8988T (cell line): ENCODE measurements around the gene PRIMPOL.
A peak's percentile ranks its signal among the peaks of the same experiment; 100 is the strongest.

Experiments used
- DNase-seq: peaks from one replicate; pipeline ENCODE4 v3.0.0; 2011

PRIMPOL gene

DNA sequence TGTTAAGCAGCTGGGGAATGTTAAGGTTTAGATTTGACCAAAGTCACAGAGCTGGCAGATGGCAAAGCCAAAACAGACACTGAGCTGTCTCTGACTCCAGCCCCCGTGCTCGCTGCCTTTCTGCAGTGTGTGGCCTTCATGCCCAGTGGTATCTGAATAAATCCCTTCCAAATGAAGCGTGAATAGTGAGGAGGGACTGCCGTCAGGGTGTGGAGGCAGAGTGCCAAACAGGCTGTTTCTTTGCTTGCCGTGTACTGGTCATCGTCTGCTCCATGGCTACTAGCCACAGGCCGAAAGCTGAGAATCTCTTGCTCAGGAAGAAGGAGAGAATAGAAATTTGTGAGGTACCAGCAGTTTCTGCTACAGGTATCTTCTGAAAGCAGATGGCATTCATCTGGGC, 19.7 kb downstream of the PRIMPOL start:
- no peak for DNase-seq

DNA sequence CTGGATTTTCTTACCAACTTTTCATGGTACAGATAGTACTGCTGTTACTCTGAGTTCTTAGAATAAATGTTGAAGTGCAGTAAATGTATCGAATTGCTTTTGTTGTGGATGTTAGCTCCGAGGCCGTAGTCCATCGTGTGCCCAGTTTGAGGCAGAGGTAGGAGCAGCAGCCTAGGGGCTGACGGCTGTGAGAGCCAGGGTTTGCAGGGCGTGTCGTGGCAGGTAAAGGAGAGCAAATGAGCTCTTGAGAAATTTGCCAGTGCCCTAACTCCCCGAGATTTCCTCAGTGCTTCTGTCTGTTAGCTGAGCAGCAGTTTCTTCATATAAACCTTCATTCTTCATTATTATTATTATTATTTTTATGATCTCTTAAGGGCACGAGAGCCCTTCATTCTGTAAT, 21.6 kb downstream of the PRIMPOL start:
- DNase-seq = no peak

DNA sequence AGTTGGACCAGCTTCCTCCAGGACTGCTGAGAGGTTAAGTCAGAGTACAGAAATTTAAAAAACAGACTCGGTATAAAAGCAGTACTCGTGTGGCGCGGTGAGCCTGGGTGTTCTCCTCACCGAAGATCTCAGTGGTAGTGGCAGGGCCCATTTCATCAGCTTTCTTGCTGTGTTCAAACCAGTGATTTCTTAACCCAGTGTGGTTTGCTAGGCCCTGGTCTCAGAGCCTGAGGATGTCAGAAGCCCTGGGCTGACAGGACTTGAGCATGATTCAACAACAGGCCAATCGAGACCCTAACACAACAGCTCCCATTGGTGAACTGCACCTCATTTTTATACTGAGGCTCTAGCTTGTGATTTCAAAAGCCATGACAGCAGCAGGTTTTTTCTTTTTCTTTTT, 23.2 kb downstream of the PRIMPOL start:
- DNase-seq = no peak

DNA sequence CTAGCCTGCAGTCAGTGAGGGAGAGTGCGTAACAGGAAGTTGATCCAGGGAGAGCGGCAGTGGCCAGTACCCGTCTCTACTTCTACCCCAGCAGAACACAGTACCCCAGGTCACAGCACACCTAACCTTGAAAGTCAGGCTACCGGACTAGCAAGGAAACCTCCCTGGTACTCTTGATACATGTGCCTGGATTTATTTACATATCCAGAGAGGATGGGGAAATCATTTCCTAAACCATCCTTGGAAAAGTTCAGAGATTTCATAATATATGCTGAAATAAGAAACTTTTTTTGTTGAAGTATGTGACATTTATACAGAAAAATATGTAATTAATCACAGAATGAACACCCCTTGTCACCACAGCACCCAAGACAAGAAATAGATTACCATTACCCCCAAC, 24.5 kb downstream of the PRIMPOL start:
- DNase-seq = no peak

DNA sequence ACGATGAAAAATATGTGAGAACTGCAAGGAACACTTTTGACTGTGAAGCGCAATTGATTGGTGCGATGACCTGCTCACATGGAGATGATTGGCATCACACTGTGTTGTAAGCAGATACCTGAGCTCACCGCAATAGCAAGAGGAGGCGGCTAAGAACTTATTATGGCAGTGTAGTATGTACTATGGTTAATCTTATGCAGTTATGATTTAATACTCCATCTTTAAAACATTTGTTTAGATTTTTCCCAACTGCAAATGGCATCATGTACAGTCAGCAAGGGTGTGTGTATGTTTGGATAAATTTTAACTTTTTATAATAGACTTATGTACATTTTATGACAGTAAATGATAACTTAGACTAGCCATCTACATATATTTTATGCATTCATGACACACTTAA, 25.5 kb downstream of the PRIMPOL start:
- no peak for DNase-seq

DNA sequence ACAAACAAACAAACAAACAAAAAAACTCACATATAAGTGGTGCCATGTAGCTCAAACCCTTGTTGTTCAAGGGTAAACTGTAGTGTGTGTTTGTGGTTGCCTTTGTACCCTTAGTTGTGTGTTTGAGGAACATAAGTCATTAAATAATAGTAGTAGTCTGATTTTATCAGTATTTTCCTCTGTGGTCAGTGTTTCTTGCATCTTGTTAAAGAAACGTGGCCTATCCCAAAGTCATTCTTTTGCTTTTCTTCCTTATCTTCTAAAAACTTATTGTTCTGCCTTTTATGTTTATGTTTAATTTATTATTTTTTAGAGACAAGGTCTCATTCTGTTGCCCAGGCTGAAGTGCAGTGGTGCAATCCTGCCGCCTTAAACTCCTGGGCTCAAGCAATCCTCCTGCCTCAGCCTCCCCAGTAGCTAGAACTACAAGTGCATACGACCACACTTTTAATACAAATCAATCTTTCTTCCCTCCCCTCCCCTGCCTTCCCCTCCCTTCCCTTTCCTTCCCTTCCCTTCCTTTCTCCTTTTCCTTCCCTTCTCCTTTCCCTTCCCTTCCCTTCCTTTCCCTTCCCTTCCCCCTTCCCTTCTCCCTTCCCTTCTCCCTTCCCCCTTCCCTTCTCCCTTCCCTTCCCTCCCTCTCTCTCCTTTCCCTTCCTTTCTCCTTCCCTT, 26.4 kb downstream of the PRIMPOL start:
- no peak for DNase-seq

DNA sequence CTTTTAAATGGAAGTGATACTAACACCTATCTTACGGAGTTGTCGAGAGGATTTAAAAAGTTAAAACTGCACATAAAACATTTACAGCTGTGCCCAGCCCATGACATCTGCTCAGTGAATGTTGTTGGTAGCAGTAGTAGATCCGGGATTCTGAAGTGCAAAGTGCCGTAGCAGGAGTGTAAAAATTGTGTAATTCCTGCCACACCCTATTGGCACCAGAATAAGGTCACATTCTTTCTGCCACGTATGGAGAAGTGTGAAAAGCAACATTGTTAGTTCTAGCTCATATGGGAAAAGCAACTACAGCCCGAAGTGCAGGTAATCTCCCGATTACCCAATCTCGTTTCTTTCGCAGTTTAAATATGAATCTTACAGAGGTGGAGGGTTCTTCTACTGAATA, 31.2 kb downstream of the PRIMPOL start:
- no peak for DNase-seq

DNA sequence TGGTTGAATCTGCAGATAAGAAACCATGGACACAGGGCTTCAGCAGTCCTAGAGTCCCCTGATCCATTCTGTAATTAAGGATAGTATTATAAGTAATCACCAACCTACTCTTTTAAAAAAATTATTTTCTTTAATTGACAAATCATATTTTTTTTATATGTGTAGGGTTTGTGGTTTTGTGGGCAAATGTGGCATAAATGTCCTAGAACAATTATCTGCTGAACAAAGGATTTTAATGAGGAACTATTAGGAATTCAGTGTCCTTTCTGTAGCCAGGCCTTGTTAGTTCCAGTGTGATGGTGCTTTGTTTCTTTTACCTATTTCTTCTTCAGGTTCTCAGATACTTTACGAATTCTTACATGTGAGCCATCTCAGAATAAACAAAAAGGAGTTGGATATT, 32.4 kb downstream of the PRIMPOL start:
- DNase-seq = no peak

DNA sequence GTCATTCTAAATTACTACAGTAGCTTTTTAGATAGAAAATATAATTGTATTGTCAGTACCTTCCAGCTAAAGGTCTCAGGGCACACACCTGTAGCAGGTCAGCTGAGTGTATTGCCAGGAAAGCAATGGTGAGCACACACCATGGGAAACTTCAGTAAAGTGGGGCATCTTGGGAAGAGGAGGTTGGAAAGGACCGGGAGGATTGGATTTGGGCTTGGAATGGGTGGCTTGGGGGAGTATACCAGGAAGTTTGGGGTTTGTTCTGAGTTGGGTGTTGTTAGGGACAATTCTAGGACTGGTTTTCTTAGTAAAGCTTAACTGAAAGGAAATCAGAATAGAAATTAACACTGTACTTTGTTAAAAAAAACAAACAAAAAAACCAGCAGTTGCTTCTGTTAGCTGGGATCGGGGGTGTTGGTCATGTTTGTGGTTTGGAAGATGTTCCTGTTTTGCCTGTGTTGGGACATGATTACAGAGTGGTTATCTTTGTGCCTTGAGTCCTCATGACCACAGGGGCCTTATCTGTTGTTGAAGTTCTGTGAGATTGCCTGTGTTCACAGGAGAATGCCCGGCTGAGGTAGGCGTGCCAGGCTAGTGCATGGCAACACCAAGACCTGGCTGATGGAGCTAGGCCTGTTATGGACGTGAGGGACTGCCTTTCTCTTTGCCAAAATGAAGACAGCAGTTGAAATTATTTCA, 35.1 kb downstream of the PRIMPOL start:
- DNase-seq = no peak

DNA sequence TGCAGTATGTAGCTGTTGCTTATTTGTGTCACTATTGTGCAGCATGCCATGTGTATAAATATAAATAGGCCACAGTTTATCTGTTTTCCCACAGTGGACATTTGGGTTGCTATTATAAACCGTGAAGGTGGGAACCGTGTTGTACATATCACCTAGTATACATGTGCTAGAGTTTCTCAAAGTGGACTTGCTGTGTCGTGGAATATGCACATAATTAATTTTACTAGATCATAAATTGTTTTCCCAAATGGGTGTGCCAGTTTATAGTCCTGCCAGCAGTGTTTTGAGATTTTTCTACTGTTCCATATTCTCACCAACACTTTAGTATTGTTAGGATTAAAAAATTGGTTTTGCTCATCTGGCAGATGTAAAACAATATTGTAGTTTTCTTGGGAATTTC, 38.5 kb downstream of the PRIMPOL start:
- no peak for DNase-seq

DNA sequence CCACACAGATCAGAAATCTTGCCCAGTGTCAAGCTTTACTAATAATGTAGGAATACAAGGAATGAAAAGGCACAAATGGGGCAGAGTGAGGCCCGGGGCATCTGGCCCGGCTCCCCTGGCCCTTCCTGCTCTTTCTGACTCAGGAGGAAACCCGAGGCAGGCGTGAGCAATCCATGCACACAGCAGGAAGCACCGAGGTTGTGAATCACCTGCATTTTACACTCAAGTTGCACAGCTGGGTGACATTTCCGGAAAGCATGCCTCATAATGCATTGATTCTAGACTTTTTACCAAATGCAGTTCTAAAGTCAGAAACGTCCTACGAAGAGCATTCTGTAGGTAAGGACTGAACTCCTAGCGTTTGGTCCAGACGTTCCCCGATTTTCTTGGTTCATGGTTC, 38.9 kb downstream of the PRIMPOL start:
- DNase-seq = peak; percentile 44

DNA sequence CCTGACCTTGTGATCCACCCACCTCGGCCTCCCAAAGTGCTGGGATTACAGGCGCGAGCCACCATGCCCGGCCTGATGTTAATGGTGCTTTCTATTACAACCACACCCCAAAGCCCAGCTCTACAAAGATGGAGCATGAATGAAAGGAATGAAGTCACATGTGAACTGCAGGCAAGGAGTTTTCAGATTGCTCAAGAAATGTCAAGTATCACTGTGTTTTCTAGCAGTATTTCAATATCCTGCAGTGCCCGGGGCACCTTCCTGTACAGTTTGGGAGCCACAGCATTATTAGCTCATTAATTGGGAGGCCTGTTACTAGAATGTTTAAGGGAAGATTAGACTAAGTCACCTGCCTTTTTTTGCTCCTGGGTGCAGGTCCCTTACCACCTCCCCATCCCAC, 40.1 kb downstream of the PRIMPOL start:
- no peak for DNase-seq

DNA sequence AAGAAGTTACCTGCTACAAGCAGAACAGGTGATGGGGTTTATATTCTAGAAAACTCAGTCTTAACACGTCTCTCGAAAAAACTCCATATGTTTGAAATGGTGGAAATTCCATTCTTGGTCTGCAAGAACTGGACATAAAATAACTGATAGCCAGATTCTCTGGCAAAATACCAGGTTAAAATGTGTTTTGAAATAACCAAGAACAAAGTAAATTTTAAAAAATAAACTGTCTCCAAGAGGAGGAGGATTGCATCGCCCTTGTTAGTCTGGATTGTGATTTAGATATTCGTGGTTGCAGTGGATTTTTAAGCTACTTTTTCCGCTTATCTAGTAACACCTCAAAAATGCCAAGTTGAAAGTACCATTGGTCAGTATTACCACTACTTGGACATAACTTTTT, 43.5 kb downstream of the PRIMPOL start:
- no peak for DNase-seq

DNA sequence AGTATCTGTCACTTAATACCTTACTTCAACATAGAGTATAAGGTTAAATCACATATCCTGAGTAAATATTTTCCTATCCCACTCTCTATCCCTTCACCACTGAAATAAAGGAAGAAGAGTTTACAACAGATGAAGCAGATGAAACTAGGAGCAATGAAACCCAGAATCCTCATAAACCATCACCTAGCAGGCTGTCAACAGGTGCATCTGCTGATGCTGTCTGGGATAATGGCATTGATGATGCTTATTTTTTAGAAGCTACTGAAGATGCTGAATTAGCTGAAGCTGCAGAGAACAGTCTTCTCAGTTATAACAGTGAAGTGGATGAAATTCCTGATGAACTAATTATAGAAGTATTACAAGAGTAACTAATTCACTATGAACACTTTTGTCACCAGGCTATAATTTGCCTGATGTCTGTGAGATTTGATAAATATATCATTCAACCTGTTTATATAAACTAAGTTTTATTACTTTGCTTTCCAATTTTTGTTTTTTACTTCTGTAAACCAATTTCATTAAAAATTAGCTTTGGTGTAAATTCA, 44.9 kb downstream of the PRIMPOL start:
- DNase-seq = no peak

DNA sequence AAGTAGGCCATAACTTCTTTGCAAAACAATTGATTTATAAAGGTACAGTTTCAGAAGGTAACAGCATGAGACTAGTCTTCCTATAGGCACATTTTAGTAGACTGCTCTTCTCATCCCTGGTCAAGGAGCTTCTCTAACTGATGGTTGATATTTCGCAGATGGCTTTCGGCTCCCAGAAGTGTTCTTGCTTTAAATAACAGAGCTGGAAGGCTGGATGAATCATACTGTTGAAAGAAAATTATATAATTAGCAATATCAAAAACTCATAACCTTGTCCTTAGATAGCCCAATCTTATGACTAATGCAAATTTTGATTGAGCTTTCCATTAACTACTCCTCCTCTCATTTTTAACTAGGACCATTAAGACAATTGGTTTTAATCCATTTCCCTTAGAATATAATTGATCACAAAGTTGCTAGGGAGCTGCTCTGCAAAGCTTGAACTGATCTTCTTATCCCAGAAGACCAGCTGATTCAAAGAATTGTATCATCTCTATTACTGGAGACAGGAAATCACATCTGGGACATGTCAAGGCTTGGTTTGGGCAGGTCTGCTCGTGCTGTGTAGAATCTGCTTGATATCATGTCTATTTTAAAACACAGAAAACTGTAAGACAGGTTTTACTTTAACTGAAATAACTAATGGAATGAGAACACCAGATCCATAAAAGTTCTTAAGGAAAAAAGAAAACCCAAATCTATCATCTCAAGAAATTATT, 45.8 kb downstream of the PRIMPOL start:
- no peak for DNase-seq

DNA sequence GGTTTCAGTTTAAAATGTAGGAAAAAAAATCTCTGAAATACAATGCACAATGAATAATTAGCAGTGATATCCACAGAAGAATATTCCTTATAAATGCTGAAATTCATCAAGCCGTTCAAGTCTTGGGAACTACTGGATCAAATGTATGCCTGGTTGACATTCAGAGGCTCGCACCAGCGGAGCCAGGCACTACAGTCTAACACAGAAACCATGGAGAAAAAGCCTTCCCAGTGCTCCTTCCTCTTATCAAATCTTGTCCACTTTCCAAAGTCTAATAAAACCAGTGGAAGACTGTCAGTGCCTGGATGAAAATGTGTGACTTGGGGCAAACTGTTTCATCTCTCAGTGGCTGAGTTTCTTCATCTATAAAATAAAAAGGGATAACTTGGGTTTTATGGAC, 48.4 kb downstream of the PRIMPOL start:
- no peak for DNase-seq

DNA sequence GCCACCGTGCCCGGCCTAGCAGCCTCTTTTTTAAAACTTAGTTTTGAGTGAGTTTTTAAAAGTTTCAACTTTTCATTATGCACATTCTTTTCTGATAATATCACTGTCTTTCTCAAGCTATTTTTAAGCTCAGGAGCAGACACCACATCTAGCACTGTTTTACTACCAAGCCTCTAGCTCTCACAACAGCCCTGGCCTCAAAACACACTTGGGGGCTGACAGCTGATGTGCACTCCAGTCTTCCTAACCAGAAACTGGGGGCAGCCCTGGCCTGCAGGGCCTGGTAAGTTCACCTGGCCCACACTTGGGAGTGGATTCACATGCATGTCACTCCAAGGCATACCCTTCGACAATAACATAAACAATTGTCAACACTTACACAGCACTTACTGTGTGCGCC, 50.4 kb downstream of the PRIMPOL start:
- DNase-seq = no peak

DNA sequence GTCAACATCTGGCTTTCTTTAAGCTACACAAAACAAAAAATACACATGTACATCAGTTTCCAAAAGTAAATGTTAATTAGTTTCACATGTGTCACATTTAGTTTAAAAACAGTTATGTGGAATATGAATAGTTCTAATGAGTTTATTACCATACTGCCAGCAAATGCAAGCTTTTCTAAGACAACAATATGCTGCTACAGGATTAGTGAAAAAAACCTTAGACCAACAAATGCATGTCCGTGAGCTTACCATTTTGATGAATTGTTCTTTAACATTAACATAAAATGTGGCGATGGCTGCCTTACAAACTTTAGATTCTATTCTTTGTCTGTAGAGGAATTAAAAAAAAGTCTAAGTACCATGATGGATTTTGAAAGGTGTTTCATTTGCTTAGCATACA, 52.6 kb downstream of the PRIMPOL start:
- no peak for DNase-seq

DNA sequence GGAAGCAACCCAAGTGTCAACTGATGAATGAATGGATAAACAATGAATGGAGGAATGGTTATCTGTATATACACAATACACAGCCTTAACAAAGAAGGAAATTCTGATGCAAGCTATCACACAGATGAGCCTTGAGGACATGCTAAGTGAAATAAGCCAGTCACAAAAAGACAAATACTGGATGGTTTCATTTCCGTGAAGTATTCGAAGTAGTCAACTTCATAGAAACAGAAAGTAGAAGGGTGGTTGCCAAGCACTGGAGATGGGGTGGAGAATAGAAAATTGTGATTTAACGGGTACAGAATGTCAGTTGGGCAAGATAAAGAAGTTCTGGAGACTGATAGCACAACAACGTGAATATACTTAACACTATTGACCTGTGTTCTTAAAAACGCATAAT, 56.2 kb downstream of the PRIMPOL start:
- no peak for DNase-seq

DNA sequence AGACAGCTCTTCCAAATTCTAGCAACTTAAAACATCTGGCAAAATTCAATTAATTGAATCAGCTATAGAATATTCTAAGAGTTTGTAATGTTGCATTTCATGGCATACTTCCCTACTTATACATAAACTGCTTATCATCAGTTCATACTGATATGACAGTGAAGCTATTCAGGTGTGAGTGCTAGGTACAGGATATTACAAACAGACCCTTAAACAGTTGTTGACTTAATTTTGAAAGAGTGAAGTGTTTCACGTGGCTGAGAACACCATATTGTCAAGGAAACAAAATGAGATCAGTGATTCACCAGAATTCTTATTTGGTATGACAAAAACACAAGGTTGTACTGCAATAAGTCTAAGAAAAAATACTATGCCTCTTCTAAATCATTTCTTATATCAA, 56.9 kb downstream of the PRIMPOL start:
- no peak for DNase-seq

DNA sequence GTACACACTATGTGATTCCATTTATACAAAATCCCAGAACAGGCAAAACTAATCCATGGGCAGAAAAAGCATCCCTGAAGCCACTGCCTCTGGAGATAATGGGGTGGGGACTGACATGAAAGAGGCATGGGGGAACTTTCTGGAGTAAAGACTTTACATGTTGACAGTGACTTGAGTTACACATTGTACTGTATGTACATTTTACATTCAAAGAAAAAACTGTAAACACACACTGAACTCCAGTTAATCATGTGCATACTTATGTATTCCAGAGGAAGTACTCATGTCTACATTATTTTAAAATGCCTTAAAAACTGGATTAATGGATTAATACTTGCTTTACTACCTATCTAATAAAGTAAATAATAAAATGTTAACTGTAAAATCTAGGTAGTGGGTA, 62.8 kb downstream of the PRIMPOL start:
- DNase-seq = no peak

DNA sequence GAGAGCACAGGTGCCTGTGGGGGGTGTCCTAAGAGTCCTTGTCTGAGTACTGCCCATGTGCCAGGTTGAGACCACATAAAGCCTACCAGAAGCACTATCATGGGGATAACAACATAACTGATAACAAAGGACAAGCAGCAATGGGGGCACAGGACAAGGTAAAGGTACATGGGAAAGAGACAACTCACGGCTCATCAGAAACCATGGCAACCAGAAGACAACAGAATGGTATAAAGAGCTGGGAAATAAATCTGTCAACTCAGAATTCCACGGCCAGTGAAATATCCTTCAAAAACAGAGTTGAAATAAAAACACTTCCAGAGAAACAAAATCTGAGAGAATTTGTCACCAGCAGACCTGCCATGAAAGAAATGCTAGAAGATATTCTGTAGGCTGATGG, 64.3 kb downstream of the PRIMPOL start:
- DNase-seq = no peak

DNA sequence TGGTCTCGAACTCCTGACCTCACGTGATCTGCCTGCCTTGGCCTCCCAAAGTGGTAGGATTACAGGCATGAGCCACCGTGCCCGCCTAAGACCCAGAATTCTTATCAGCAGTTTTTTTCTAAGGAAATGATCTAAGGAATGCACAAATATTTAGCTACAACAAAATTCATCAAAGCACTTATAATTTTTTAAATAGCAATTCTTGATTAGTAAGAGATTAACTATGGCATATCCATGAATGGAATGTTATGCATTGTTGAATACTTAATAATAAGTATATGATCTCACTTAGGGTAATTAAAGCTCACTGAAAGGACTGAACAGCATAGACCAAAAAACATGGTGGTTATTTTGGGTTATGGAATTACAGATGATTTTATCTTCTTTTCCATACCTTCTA, 66.0 kb downstream of the PRIMPOL start:
- DNase-seq = no peak

DNA sequence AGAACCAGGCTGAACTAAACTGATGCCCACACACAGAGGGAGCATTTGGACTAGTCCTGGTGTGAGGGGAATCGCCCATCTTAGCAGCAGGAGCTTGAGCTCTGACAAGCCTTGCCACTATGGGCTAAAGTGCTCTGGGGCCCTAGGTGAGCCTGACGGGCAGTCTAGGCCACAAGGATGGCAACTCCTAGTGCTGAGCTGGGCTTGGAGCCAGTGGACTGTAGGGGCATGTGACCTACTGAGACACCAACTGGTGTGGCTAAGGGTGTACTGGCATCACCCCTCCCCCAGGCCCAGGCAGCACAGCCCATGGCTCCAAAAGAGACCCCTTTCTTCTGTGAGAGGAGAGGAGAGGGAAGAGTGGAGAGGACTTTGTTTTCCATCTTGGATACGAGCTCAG, 69.9 kb downstream of the PRIMPOL start:
- DNase-seq = no peak
